22Rv1 (cell line): Measurements from ENCODE around the gene CORO6.
A peak's percentile ranks its signal among the peaks of the same experiment; 100 is the strongest.

Experiments used
- H3K27ac ChIP-seq: fragments of 450-650 bp; 2 replicates; pipeline ENCODE4 v1.5.1; 2017
- CTCF ChIP-seq: fragments of 450-650 bp; IDR thresholded peaks from 2 replicates; pipeline ENCODE4 v1.5.1; 2017; ENCODE audit warnings: mild to moderate bottlenecking
- ZFX ChIP-seq: fragments of 450-650 bp; IDR thresholded peaks from 2 replicates; pipeline ENCODE4 v1.6.1; 2017; ENCODE audit warnings: antibody characterized with exemption, borderline replicate concordance

Gene CORO6

GRCh38 chr17:29621751-29622194 lies 939 bp downstream of the CORO6 start:
- H3K27ac ChIP-seq, result no peak overlapping the region
- TF ChIP-seq CTCF, result no peak
- no peak for TF ChIP-seq ZFX

GRCh38 chr17:29620779-29621500 lies 1.8 kb downstream of the CORO6 start:
- no peak overlapping the region for H3K27ac ChIP-seq
- TF ChIP-seq CTCF, result no peak
- no peak for TF ChIP-seq ZFX

GRCh38 chr17:29620271-29620670 lies 2.4 kb downstream of the CORO6 start:
- H3K27ac ChIP-seq, result no peak overlapping the region
- TF ChIP-seq ZFX (no peak), CTCF (no peak)

- TF ChIP-seq ZFX (no peak), CTCF (peak; percentile 56)
- no peak overlapping the region for H3K27ac ChIP-seq
These were observed 3.5 kb downstream of the CORO6 start for GRCh38 chr17:29619251-29619650.

GRCh38 chr17:29618272-29619065 lies 4.2 kb downstream of the CORO6 start:
- TF ChIP-seq ZFX (no peak), CTCF (peak; percentile 67)
- peak overlapping the region; percentile 70 for H3K27ac ChIP-seq

- peak; percentile 91 for TF ChIP-seq CTCF
- no peak for TF ChIP-seq ZFX
- H3K27ac ChIP-seq, result peak overlapping the region; percentile 70
These were observed 5.0 kb downstream of the CORO6 start for GRCh38 chr17:29617481-29618271.

GRCh38 chr17:29617125-29617480 lies 5.6 kb downstream of the CORO6 start:
- no peak for TF ChIP-seq ZFX
- peak; percentile 87 for TF ChIP-seq CTCF
- H3K27ac ChIP-seq, result peak overlapping the region; percentile 70
